Right cardiac atrium (tissue), 5 donors: ENCODE results near the gene SLC22A4. TPM values are rescaled to one million over a fixed set of nuclear protein-coding genes. Genes with fewer than 3 reads are reported as not detected.

Experiments
- ATAC-seq, 2 donors: fragments of 200-7000 bp; cut with Tn5 transposase; one replicate each; pipeline versions ENCODE4 v1.8.0 to v1.9.1; 2020; ENCODE audit warnings: moderate library complexity in 2 of 2, mild to moderate bottlenecking in 1 of 2
- DNase-seq, 3 donors: peaks; one replicate each; pipeline ENCODE4 v3.0.0-alpha.2; 2020
- H3K27ac ChIP-seq: one replicate; pipeline ENCODE4 v1.5.1; 2013; ENCODE audit warnings: mild to moderate bottlenecking, low read length, control low read depth, moderate library complexity
- H3K27me3 ChIP-seq: one replicate; pipeline ENCODE4 v1.6.1; 2013; ENCODE audit not compliant: control insufficient read depth, insufficient read depth
- H3K4me1 ChIP-seq: one replicate; pipeline ENCODE4 v1.6.1; 2013; ENCODE audit warnings: low read length; ENCODE audit not compliant: control insufficient read depth, insufficient read depth
- H3K4me3 ChIP-seq: one replicate; pipeline ENCODE4 v1.5.1; 2013; ENCODE audit warnings: low read length, control low read depth
- H3K9me3 ChIP-seq: one replicate; pipeline ENCODE4 v1.6.1; 2013; ENCODE audit warnings: low read length; ENCODE audit not compliant: control insufficient read depth
- WGBS: extraction: QIAGEN DNeasy Blood & Tissue Kit; methylation state at CpG from one replicate; pipeline ENCODE4 v1.1.7; 2013; 5-methylcytosine and 5-hydroxymethylcytosine counted together
- intact Hi-C, 4 donors: fragments of 100-400 bp; cut with DNase I; formaldehyde crosslinking; loops; one replicate each; pipeline versions ENCODE4 v1.11.0 to v1.14.0; 2022 to 2023
- polyA plus RNA-seq: library from polyadenylated mRNA; stranded (reverse); fragments of 200-250 nt; gene quantifications from one replicate; pipeline ENCODE4 v1.2.3, GENCODE V29; 2013
- total RNA-seq, 4 donors: library from RNA; stranded (reverse); fragmentation: NEBNext Ultra II Directional; extraction: Animal tissue kit (Norgen Biotek cat#: 25700); gene quantifications; one replicate each; pipeline ENCODE4 v1.2.1, GENCODE V29; 2021
- donor health status: healthy with polysubstance abuse.
- donor health status: DM: no; HTN: yes; CAD: no.
- donor health status: DM: no; HTN: no; CAD: no.
- donor health status: DM: no; HTN: yes; CAD: no; lungs with severe emphysema.
- donor health status: DM: yes; HTN: yes; CAD: no.

Gene SLC22A4
- total and polyA plus RNA-seq, 5 donors, result 0.86 to 6.5 (median 2.1) TPM

GRCh38 chr5:132296412-132297016 lies 2.3 kb downstream of the SLC22A4 start:
- H3K4me3 ChIP-seq, result no peak overlapping the region
- intact Hi-C loops, result loop anchor here in 1 of 4 donors (5.0 kb wide), 1 partner anchor 66 kb away; no protein-coding TSS in a partner anchor
- H3K27ac ChIP-seq, result no peak overlapping the region
- H3K9me3 ChIP-seq, result no peaks in the 10 kb centered on the region
- 61% methylated on average over 8 of the region's 8 CpGs for WGBS
- ATAC-seq (peak in 1 of 2 donors; percentile 4), DNase-seq (peak in 2 of 3 donors; percentile 53 to 54)
- no peaks in the 10 kb centered on the region for H3K27me3 ChIP-seq
- peaks cover 14% of the 10 kb centered on the region for H3K4me1 ChIP-seq

GRCh38 chr5:132297211-132297940 lies 3.2 kb downstream of the SLC22A4 start:
- peaks cover 16% of the 10 kb centered on the region for H3K4me1 ChIP-seq
- ATAC-seq (no peak), DNase-seq (no peak)
- H3K27ac ChIP-seq, result no peak overlapping the region
- no peaks in the 10 kb centered on the region for H3K9me3 ChIP-seq
- H3K27me3 ChIP-seq, result no peaks in the 10 kb centered on the region
- WGBS, result 95% methylated on average over 4 of the region's 4 CpGs
- intact Hi-C loops, result loop anchor here in 1 of 4 donors (5.0 kb wide), 1 partner anchor 65 kb away; no protein-coding TSS in a partner anchor
- no peak overlapping the region for H3K4me3 ChIP-seq

GRCh38 chr5:132298298-132299212 lies 4.4 kb downstream of the SLC22A4 start:
- DNase-seq (no peak), ATAC-seq (no peak)
- Histone ChIP-seq H3K27ac (no peak overlapping the region), H3K9me3 (no peaks in the 10 kb centered on the region), H3K4me3 (no peak overlapping the region), H3K27me3 (no peaks in the 10 kb centered on the region), H3K4me1 (peaks cover 16% of the 10 kb centered on the region)
- intact Hi-C loops, result loop anchor here in 1 of 4 donors (5.0 kb wide), 1 partner anchor 64 kb away; no protein-coding TSS in a partner anchor
- WGBS, result 72% methylated on average over 6 of the region's 6 CpGs

- Histone ChIP-seq H3K27me3 (no peaks in the 10 kb centered on the region), H3K27ac (no peak overlapping the region), H3K4me3 (no peak overlapping the region), H3K4me1 (peaks cover 16% of the 10 kb centered on the region), H3K9me3 (no peaks in the 10 kb centered on the region)
- DNase-seq (no peak), ATAC-seq (no peak)
- intact Hi-C loops, result loop anchor here in 1 of 4 donors (5.0 kb wide), 1 partner anchor 62 kb away; no protein-coding TSS in a partner anchor
- WGBS, result 80% methylated on average over 2 of the region's 2 CpGs
Measured at GRCh38 chr5:132299917-132300316, 5.7 kb downstream of the SLC22A4 start.

GRCh38 chr5:132300577-132301343 lies 6.6 kb downstream of the SLC22A4 start:
- H3K4me3 ChIP-seq, result no peak overlapping the region
- 57% methylated on average over 6 of the region's 6 CpGs for WGBS
- ATAC-seq (peak in 1 of 2 donors; percentile 38), DNase-seq (peak in 1 of 3 donors; percentile 63)
- no peaks in the 10 kb centered on the region for H3K9me3 ChIP-seq
- intact Hi-C loops, result no loop called here
- H3K27ac ChIP-seq, result peak overlapping the region; percentile 83
- peaks cover 13% of the 10 kb centered on the region for H3K4me1 ChIP-seq
- no peaks in the 10 kb centered on the region for H3K27me3 ChIP-seq

- peak; percentile 66 for ATAC-seq
- no peaks in the 10 kb centered on the region for H3K9me3 ChIP-seq
- no peaks in the 10 kb centered on the region for H3K27me3 ChIP-seq
- H3K27ac ChIP-seq, result peak overlapping the region; percentile 83
- WGBS, result 70% methylated on average over 11 of the region's 11 CpGs
- DNase-seq, result no peak
- intact Hi-C loops, result no loop called here
- H3K4me1 ChIP-seq, result peaks cover 13% of the 10 kb centered on the region
- no peak overlapping the region for H3K4me3 ChIP-seq
Measured at GRCh38 chr5:132301344-132302271, 7.4 kb downstream of the SLC22A4 start.

GRCh38 chr5:132302413-132302812 lies 8.2 kb downstream of the SLC22A4 start:
- 77% methylated on average over 3 of the region's 3 CpGs for WGBS
- no peaks in the 10 kb centered on the region for H3K27me3 ChIP-seq
- no peaks in the 10 kb centered on the region for H3K9me3 ChIP-seq
- ATAC-seq (no peak), DNase-seq (no peak)
- intact Hi-C loops, result no loop called here
- H3K4me3 ChIP-seq, result no peak overlapping the region
- peak overlapping the region; percentile 83 for H3K27ac ChIP-seq
- H3K4me1 ChIP-seq, result peaks cover 13% of the 10 kb centered on the region

- intact Hi-C loops, result no loop called here
Measured at GRCh38 chr5:132303589-132303988, 9.4 kb downstream of the SLC22A4 start.

GRCh38 chr5:132305420-132305819 lies 11.2 kb downstream of the SLC22A4 start:
- DNase-seq (no peak), ATAC-seq (no peak)
- no peak overlapping the region for H3K4me3 ChIP-seq
- 83% methylated on average over 2 of the region's 2 CpGs for WGBS
- no peaks in the 10 kb centered on the region for H3K27me3 ChIP-seq
- intact Hi-C loops, result no loop called here
- no peaks in the 10 kb centered on the region for H3K9me3 ChIP-seq
- H3K4me1 ChIP-seq, result peaks cover 10% of the 10 kb centered on the region
- H3K27ac ChIP-seq, result no peak overlapping the region

More at GRCh38 chr5:132303589-132303988, 9.4 kb downstream of the SLC22A4 start:
- ATAC-seq (no peak), DNase-seq (no peak)
- Histone ChIP-seq H3K4me1 (peaks cover 13% of the 10 kb centered on the region), H3K27ac (no peak overlapping the region), H3K27me3 (no peaks in the 10 kb centered on the region), H3K4me3 (no peak overlapping the region), H3K9me3 (no peaks in the 10 kb centered on the region)
- 94% methylated on average over 6 of the region's 6 CpGs for WGBS
